Stimulated activated naive CD4-positive, alpha-beta T cell (primary cell): ENCODE results near the gene CHPF.

Experiments
- DNase-seq, 6 experiments: peaks; one replicate each; lab custom pipeline; 2025; lab: John Stamatoyannopoulos, UW

CHPF gene

GRCh38 chr2:219551441-219552381 is 8.1 kb upstream of the CHPF start:
- DNase-seq: no peak

- DNase-seq: no peak
Measured at GRCh38 chr2:219549619-219550018, 6.0 kb upstream of the CHPF start.

DNA sequence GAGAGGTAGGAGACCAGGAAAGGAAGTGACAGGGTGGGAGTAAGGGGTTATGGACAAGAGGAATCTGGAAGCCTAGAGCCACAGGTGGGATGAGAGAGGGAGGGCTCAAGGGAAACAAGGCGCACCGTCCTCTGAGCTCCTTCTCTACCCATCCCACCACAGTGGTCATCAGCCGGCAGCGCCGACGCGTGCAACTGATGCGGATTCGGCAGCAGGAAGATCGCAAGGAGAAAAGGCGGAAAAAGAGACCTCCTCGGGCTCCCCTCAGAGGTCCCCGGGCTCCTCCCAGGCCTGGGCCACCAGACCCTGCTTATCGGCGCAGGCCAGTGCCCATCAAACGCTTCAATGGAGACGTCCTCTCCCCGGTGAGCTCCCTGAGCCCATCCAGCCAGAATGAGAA is 5.4 kb upstream of the CHPF start:
- no peak for DNase-seq

GRCh38 chr2:219547621-219548020 is 4.0 kb upstream of the CHPF start:
- no peak for DNase-seq

- no peak for DNase-seq
Measured at GRCh38 chr2:219545943-219546352, 2.3 kb upstream of the CHPF start.

GRCh38 chr2:219545295-219545942 is 1.8 kb upstream of the CHPF start:
- DNase-seq: no peak

DNA sequence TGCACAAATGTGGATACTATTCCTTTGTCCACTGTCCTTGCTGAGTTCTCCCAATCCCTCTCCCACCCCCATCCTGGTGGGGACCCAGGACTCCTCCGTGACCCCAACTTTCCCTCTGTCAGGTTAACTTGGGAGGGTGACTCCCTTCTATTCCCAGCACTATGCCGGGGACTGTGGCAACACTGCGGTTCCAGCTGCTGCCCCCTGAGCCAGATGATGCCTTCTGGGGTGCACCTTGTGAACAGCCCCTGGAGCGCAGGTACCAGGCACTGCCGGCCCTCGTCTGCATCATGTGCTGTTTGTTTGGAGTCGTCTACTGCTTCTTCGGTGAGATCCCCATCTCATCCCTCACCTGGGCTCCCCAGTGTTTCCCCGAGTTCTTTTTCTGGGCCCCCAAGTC is 958 bp upstream of the CHPF start:
- DNase-seq: no peak

GRCh38 chr2:219542931-219543595 is 546 bp downstream of the CHPF start:
- peak in 1 of 6 experiments; percentile 81 for DNase-seq

DNA sequence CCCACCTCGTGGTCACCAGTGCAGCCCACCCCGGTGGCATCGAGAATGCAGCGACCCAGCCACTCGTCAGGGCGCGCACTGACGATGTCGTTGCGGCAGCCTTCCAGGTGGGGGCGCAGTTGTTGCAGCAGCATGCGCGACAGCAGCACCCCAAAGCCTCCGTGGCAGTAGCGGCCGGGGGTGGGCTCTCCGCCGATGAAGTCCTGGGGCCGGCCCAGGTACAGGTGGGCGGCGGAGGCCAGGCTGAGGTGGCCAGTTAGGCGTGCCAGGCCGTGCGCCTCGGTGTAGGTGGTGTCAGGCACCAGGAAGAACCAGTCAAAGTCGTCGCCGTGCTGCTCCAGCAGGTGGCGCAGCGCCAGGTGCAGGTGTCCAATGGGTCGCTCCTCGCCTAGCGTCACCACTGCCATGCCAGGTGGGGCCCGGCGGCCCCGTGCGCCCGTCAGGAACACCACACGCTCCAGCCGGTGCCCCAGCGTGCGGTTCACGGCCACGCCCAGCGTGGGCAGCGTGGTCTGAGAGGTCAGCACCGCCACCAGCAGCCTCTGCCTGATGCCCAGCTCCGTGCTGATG is 1.9 kb downstream of the CHPF start:
- DNase-seq: peak; percentile 74 to 98 (median 88)

DNA sequence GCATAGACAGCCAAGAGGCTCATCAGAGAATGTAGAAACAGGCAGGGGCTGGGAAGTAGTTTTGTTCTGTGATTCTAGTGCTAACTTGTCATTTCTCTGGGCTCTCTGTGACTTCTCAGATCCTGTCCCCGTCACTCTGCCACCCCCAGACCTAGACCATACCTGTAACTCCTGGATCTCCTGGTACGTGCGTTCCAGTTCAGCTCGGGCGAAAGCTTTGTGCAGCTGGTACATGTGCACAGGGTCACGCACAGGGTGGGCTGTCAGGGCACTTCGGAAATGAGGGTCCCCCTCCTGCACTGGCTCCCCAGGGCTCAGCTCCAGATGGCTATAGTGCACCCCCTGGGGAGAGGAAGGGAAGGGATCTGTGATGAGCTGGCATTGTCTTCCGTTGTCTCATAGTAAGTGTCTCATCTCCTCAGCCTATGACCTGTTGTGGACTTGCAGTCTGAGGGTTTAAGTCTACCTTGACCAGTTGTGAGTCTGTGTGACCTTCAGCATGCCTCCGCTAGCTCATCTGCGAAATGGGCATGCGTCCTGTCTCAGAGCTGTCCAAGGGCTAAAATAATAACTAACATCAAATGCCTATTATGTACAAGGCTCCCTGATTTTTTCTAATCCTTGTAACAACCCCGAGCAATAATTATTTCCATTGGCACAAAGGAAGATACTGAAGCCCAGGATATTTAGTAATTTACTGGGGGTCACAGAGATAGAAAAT is 2.7 kb downstream of the CHPF start:
- no peak for DNase-seq

DNA sequence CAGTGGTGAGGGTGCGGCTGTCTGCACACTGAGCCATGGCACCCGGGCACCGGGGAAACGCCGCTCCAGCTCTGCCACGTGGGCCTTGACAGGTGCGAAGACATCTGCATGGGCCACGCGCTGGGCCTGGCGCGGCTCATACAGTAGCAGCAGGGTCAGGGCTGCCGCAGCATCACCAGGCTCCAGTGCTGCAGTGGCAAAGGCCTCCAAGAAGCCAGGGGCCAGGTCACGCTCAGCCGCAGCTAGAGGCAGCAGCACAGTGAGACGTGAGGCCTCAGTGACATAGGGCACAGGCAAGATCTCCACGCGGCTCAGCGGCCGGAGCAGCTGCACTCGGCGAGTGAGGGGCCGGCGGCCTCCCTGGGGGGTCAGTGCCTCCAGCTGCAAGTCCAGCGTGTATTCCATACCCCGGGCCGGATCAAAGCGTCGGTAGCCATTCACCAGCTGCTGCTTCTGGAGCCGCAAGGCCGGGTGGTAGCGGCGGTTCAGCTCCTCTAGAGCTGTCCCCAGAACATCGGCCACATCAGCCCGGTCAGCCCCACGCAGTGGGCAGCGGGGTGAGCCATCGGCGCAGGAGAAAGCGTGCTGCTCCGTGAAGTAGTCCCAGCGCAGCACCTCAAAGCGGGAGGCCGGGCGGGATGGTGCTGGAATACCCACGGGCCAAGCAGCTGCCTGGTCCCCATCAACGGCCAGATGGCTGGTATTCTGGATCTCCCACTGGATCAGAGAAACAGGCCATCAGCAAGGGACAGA is 3.5 kb downstream of the CHPF start:
- DNase-seq: no peak

GRCh38 chr2:219538956-219539788 is 4.4 kb downstream of the CHPF start:
- no peak for DNase-seq

- DNase-seq: no peak
Measured at GRCh38 chr2:219538504-219538951, 5.1 kb downstream of the CHPF start.

DNA sequence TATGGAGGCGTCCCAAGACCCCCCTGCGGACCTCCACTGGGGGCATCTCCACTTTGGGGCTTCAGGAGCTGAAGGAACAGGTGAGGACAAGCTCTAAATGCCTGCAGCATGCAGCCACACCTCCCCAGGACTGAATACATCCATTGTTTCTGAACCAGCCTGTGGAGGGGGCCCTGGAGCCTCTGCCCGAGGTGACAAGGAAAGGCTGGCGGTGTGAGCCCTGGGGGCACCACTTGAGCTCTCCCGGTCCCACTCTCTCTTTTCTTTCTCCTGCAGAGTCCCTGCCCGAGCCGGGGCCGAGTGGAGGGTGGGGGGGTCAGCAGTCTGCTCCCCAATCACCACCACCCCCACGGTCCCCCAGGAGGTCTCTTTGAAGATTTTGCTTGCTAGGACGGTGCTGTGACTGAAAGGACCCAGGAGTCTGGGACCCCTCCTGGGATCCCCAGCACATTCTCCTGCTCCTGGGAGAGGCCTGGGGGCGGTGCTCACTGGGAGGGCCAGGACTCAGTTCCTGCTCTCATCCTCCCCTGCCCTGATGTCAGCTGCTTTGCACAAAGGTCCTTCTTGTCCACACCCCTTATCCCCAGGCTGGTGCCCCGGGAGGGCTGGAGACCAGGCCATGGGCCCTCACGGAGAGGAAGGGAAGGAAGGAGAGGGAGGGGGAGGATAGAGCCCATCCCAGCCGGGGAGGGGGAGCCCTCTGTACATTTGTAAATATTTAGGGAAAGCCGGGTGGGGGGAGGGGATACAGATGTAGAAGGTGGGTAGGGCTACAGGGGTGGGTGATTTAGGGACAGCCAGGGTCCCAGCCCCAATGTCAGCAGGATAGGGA is 5.7 kb downstream of the CHPF start:
- DNase-seq: no peak

DNA sequence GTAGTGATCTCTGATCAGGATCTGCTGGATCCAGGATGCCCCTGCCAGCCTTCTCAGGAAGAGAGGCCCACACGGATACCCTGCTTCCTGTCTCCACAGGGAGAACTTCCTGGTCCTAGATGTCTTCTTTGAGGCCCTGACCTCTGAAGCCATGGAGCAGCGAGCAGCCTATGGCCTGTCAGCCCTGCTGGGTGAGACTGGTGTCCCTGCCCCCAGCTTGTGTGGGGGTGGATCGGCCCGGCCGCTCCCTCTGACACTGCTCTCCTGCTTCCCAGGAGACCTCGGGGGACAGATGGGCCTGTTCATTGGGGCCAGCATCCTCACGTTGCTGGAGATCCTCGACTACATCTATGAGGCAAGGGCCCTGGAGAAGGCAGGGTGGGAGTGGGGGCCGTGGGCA is 6.6 kb downstream of the CHPF start:
- DNase-seq: no peak

GRCh38 chr2:219536425-219536824 is 7.2 kb downstream of the CHPF start:
- no peak for DNase-seq

DNA sequence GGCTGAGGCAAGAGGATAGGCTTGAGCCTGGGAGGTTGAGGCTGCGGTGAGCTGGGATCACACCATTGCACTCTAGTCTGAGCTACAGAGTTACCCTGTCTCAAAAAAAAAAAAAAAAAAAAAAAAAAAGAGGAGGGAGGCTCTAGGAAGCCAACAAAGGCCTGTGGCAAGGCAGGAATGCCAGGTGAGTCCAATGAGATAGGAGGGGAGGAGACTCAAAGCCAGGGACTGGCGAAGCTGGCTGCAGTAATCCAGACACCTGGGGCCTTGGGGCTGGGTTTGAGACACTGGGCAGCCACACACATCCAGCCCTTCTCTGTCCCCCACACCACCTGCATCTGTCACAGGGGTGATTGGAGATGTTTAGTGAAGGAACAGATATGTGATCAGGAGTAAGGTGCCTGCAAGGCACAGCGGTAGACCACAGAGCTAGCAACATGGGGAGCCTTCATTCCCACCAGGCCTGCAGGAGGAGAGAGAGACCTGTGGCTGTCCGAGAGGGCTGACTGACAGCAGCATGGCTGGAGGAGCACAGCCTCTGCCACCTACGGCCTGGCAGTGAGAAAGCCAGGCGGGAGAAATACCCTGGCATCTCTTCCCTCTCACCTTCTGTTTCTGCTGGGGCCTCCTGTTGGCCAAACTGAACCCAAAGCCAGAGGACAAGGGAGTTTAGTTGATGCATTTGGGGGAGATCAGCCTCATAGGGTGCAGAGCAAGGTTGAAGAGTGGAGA is 9.5 kb downstream of the CHPF start:
- no peak for DNase-seq

DNA sequence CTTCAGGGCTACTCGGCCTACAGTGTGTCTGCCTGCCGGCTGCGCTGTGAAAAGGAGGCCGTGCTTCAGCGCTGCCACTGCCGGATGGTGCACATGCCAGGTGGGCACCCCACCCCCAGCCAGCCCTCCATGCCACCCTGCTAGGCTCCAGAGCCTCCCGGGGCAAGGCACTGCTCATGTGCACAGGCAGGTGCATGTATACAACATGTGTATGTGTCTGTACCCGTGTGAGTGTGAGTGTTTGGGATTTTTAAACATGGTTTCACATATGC is 11.3 kb downstream of the CHPF start:
- no peak for DNase-seq
